AG20443 (cell line): ENCODE results near the gene SAMD1.
"Not testable (repeated sequence)": the region's sequence is repeated elsewhere in the genome, so short reads cannot be mapped to it uniquely, and the experiment has no call there.

Experiments used
- DNase-seq: peaks from one replicate; pipeline ENCODE4 v3.0.0; 2012; ENCODE audit warnings: low spot score, mixed read lengths

Gene SAMD1

DNA sequence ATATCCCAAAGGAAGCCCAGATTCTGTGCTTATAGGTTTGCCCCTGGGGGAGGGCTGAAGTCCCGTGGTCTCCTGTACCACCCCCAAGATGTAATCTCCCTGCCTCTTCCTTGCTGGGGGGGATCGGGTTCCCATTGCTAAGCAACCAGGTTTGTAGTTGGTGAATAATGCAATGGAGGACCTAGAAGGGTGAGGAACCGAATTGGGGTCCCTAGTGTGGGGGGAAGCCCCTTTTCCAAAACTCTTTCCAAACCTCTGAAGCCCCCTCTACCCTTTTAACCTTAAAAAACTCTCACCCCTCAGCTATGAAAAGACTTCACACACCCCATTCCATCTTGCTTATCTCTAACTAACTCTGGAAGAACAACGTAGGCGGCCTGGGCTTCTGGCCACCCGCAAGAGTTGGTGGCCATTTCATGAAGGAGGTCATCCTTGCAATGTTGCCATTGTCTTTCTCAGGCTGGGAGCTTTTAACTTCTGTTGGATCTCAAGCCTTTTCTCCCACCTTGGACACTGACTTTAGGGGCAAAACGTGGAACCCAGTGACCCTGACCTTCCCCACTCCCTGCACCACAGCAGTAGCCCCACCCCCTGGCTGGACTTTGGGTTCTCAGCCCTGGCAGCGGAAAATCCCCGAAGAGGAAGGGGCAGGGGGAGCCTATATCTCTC, 29.3 kb downstream of the SAMD1 start:
- DNase-seq: no peak

DNA sequence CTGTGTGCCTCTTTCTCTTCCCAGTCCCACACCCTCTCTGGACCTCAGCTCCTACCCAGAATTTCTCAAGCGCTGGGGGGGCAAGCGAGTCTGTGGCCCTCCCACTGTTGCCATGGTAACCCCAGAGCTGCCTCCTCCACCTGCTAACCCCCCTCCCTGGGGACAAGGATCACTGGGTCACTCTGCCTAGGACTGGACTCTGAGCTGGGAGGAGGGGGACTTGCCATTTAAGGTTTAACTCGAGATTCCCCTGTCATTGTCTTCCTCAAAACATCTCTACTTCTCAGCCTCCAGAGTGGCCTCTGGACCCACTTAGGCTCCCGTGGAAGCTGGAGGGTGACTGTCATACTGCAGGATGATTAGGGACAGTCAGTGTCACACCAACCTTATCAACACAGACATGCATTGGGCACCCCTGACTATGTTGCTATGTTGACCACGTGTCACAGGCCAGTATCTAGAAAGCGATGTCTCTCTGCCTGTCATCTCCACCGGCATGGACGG, 30.8 kb downstream of the SAMD1 start:
- DNase-seq: no peak

DNA sequence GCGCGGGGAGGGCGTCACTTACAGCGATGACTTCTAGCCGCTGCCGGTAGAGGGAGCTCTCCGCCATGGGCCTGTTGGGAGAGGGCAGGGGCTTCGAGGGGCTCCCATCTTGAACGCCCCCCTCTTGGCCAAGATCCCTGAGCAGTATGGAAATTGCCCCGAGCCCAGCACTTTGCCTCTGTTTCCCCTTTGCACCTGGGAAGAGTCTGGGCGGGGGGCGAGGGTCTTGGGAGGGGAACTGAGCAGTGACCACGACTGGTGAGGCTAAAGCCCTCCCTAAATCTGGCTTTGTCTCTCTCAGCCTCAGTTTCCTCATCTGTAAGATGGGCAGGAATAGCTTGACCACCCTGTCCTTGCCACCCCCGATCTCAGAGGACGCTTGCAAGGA, 31.5 kb downstream of the SAMD1 start:
- peak; percentile 54 for DNase-seq

DNA sequence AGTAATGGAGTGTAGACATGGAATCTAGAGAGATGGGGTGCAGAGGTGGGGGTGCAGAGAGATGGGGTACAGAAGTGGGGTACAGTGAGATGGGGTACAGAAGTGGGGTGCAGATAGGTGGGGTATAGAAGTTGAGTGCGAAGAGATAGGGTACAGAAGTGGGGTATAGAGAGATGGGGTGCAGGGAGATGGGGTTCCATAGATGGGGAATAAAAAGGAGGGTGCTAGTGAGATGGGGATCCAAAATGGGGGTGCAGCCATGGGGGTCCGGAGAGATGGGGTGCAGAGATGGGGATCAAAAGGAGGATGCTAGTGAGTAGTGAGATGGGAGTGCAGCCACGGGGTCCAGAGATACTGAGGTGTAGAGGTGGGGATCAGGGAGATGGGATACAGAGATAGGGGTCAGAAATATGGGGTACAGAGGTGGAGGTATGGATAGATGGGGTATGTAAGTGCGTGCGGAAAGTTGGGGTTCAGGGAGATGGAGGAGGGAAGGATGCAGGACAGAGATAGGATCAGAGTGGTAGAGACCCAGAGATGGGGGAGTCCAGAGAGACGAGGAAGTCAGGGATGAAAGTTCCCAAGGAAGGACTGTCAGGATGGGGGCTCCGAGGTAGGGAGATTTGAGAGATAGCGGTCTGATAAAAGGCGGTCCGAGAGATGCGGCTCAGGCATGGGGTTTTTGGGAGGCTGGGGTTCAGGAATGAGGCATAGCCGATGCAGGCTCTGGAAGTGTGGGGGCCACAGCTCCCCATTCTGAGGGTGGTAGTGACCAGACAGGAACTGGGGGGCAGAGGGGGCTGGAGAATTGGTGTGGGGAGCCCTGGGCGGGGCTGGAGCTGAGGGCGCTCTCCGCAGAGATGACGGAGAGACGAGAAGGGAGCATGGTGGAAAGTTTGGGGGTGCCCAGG, 32.1 kb downstream of the SAMD1 start:
- DNase-seq: no peak

DNA sequence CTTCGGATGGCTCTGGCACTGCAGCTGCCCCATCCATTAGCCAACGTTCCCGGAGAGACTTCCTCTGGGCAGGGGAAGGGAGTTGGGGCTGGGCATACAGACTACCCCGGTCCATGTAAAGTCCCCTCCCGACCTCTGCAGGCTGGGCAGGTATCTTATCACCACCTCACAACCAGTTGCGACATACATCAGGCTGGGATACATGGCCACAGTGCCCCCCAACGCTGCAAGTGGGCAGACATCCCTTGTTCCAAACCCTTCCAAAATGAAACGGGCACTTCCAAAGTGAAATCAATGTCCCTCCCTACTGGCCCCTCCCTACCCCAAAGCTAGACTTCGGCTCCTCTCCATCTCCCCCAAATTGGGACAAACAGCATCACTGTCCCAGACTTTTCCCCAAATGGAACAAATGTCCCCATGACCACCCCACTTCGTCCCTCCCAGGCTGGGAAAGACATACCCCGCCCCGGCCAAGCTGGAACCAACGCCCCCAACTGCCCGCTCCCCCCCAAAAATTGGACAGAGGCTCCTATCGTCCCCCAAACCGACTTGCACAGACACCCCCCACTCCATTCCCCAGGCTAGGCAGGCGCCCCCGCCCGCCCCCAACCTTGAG, 33.7 kb downstream of the SAMD1 start:
- DNase-seq: no peak

DNA sequence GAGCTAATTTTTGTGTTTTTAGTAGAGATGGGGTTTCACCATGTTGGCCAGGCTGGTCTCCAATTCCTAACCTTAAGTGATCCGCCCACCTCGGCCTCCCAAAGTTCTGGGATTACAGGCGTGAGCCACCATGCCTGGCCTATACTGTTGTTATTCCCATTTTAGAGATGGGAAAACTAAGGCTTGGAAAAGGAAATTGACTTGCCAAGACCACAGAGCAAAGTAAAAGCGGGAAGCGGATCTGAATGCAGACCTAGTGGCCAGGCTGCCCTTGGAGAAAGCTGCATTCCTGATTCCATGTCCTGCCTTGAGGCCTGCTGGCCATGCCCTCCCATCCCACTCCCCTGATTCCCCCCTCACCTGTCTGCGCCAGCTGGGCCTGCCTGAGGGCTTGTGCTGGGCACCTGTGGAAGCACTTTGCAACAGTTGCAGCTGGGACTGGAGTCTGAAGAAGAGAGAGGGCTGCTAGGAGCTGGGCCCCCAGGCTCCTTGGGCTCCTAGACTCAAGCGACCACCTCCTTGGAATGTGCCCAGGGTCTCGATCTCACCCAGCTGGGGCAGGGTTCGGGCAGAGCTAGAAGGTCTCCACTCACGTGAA, 34.4 kb downstream of the SAMD1 start:
- no peak for DNase-seq

DNA sequence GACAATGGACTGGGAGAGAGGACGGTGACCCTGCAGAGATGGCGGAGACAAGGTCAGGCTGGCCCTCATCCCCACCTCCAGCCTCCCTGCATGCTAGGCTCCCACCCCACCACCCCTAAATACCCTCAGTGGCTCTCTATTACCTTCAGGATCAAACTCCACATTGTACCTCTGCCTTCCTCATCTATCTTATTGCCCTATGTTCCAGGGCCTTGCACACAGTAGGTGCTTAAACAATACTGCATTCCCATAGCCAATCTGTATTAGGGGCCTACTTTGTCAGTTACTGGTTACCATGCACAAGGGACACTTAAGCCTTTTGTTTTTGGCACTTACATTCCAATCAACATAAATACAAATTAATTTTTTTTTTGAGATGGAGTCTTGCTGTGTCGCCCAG, 35.2 kb downstream of the SAMD1 start:
- DNase-seq: no peak

DNA sequence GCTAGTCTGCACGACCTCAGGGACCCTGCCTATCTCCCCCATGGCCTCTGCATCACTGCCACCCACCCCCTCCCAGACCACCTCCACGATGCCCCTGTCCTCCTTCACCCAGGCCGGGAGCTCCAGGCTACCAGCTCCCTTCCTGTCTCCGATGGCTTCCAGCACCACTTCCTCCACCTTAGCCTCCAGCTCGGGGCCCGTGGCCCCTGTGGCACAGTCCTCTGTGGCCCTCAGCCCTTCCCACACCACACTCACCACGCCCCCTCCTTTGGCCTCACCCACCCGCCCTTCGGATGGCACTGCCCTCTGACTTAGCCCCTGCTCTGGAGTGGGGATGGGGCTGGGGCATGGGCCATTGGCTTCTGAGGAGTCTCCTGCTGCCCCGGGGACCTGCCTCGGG, 35.8 kb downstream of the SAMD1 start:
- DNase-seq: peak; percentile 4

DNA sequence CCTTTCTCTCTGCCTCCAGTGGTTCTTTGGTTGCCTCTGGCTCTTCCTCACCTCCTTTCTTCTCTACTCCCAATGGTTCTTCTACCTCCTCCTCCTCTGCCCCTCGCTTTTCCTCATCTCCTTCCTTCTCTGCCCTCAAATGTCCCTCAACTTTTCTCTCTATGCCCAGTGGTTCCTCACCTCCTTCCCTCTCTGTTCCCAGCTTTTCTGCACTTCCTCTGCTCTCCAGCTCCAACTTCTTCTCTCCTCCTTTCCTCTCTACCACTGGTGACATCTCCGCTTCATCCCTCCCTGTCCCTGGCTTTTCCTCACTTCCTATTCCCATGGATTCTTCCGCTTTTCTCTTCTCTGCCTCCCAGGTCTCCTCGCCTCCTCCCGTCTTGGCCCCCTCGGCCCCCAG, 36.5 kb downstream of the SAMD1 start:
- no peak for DNase-seq

DNA sequence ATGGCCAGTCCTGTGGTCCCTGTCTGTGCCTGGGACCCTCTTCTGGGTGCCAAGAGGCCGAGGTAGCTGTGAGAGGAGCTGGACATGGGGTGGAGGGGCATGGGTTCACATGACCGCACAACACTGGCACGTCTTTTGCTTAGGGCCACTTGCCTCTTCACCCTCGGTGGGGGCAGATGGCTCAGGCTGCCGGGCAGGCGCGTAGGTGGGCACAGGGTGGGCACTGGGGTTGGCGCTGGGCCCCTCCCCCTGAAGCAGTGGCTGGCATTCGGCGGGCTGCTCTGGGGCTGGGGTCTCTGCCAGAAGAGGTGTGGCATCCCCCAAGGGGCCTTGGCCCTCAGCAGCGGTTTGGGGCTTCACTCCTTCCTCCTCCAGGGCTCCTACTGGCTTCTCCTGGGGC, 37.1 kb downstream of the SAMD1 start:
- peak; percentile 2 for DNase-seq

DNA sequence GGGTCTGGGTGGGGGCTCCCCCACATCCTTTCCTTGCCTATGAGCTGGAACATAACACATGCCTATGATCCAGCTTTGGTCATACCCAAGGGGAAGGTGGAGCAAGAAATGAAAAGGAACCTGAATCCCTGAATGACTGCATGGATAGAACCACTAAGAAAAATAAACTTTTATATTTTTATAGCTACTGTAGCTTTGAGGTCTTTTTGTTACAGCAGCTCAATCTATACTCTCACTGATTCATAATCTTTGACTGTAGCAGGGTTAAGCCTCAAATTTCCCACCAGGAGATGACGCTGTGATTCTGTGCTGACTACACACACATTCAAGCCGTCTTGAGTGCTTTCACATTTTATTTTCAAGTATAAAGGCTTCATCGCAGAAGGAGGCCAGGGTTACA, 37.5 kb downstream of the SAMD1 start:
- DNase-seq: no peak

DNA sequence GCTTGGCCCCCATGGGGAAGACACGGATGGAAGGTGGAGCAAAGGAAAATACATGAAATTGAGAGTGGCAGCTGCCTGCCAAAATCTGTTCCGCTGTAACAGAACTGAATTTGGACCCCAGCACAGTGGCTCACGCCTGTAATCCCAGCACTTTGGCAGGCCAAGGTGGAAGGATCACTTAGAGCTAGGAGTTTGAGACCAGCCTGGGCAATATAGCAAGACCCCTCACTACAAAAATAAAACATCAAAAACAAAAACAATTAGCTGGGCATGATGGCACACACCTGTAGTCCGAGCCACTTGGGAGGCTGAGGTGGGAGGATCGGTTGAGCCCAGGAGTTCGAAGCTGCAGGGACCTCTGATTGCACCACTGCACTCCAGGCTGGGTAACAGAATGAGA, 38.1 kb downstream of the SAMD1 start:
- DNase-seq: no peak

DNA sequence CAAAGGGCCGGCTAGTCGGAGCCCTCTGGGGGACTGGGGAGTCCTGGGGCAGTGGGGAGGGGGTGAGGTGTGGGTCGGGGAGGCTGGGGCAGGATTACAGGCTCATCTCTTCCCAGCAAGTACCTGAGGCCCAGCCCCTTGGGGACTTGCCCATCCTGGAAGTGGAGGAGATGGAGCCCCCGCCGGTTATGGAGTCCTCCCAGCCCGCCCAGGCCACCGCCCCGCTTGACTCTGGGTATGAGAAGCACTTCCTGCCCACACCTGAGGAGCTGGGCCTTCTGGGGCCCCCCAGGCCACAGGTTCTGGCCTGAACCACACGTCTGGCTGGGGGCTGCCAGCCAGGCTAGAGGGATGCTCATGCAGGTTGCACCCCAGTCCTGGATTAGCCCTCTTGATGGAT, 38.6 kb downstream of the SAMD1 start:
- DNase-seq: no peak

DNA sequence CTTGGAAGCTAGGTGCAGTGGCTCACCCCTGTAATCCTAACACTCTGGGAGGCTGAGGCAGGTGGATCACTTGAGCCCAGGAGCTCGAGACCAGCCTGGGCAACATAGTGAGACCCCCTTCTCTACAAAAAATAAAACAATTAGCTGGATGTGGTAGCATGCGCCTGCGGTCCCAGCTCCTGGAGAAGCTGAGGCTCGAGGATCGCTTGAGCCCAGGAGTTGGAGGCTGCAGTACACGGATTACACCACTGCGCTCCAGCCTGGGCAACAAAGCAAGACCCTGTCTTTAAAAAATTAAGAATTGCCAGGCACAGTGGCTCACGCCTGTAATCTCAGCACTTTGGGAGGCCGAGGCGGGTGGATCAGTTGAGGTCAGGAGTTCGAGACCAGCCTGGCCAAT, 39.6 kb downstream of the SAMD1 start:
- not testable (repeated sequence) for DNase-seq

DNA sequence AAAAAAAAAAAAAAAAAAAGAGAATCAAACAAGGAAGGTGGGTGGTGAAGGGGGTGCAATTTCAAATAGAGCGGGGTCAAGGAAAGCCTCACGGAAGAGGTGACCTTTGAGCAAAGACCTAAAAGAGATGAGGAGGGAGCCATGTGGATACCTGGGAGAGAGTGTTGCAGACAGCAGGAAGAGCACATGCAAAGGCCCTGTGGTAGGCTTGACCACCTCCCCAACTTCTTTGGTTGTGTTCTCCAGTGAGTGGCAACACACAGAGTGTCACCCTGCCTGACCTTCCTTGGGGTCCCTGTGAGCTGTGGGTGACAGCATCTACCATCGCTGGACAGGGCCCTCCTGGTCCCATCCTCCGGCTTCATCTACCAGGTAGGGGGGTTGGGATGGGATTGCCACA, 40.0 kb downstream of the SAMD1 start:
- no peak for DNase-seq

DNA sequence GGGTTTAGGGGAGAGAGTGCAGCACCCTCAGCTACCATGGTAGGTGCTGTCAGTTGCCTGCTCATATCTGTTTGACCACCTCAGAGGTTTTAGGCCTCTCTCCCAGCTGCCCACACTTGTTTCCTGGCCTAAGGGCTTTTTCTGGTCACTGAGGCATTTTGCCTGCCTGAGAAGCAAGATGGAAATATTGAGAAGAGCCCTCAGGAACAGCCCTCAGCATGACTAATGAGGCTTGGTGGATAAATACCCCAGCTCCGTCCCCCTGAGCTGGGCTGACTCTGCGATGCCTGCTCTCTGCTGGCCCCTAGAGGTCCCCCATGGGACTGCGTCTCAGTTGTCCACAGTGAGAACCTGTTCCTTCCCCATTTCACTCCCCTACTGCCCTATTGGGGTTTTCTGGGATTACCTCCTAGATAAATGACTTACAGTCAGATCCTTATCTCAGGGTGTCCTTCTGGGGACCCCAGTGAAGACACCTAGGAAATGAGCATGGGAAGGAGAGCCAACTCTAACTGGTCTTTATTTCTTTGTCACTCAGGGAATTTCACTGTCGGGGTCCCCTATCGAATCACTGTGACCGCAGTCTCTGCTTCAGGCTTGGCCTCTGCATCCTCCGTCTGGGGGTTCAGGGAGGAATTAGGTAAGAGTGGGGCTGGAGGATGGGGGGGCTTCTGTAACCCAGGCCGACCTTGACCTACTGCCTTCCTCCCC, 42.0 kb downstream of the SAMD1 start:
- DNase-seq: peak; percentile 70

DNA sequence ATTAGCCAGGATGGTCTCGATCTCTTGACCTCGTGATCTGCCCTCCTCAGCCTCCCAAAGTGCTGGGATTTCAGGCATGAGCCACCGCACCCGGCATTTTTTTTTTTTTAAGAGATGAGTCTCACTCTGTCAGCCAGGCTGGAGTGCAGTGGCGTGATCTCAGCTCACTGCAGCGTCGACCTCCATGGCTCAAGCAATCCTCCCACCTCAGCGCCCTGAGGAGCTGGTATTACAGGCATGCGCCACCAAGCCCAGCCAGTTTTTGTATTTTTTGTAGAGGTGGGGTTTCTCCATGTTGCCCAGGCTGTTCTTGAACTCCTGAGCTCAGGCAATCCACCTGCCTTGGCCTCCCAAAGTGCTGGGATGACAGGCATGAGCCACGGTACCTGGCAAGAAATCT, 42.7 kb downstream of the SAMD1 start:
- DNase-seq: not testable (repeated sequence)

DNA sequence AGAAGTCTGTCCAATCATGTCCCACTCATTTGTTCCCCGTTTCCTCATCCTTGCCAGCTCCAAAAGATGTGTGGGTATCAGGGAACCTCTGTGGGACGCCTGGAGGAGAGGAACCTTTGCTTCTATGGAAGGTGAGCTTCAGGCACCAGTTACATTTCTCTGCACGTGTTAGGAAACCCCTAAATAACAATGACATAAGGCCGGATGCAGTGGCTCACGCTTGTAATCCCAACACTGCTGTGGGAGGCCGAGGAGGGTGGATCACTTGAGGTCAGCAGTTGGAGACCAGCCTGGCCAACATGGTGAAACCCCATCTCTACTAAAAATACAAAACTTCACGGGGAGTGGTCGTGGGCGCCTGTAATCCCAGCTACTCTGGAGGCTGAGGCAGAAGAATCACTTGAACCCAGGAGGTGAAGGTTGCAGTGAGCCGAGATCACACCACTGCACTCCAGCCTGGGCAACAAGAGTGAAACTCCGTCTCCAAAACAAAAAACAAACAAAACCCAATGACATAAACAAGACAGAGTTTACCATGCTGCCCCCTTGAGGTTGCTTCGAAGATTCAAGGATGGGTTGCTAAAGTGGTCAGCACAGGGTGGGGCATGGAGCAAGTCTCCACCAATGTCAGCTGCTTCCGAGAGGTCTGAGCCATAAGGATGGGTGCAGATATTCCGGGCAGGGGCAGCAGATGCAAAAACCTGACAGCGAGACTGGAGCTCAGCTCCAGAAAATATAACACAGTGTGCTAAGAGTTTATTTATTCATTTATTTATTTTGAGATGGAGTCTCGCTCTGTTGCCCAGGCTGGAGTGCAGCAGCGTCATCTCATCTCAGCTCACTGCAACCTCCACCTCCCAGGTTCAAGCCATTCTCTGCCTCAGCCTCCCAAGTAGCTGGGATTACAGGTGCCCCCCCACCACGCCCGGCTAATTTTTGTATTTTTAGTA, 47.6 kb downstream of the SAMD1 start:
- peak; percentile 90 for DNase-seq

DNA sequence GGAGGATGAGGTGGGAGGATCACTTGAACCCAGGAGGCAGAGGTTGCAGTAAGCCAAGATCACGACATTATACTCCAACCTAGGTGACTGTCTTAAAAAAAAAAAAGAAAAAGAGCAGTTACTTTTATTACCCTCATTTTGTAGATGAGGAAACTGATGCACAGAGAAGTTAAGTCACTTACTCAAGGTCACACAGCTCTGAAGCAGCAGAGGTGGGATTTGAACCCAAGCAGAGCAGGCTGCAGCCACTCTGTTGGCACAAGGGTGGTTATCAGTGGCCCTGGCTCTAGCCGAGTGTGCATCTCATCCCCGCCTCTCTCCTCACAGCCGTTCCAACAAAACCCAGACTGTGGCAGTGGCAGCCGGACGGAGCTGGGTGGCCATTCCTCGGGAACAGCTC, 51.4 kb downstream of the SAMD1 start:
- peak; percentile 4 for DNase-seq
